HL-60/S4 (cell line): Measurements from ENCODE around the gene GIGYF1.
"Not testable (repeated sequence)": the region's sequence is repeated elsewhere in the genome, so short reads cannot be mapped to it uniquely, and the experiment has no call there.

Experiments
- in situ Hi-C: fragments of 300-500 bp; cut with MboI; formaldehyde crosslinking; loops from 2 replicates; pipeline ENCODE4 v1.14.3; 2022; ENCODE audit warnings: low sequenced_read_pairs

Gene GIGYF1

DNA sequence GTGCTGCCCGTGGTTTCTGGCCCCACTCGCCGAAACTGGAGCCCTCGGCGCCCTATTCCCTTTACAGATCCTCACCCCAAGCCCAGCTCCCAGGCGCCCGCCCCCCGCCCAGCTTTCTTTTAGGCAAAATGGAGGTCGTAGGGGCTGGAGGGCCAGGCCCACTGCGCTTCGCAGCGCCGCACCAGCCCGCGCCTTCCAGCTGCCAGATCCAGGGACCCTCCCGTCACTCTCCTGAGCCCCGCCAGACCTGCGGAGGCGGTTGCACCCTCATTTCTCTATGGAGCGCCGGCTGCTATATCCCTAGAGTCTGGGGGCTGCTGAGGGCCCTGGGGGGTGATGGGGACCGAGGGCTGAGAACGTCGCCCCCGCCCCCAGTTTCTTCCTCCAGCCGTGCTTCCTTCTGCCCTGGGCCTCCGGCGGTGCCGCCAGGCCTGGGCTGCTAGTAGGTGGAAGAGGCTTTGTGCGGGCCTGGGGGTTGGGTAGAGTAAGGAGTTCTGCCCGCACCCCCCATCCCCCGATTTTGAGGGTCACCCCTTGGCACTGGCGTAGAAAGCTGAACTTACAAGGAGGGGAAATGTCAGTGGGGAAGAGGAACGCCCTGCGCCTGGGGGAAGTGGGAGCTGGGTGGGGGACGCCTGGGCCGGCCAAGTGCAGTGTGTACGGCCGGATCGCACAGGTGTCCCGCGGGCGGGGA, 19.5 kb downstream of the GIGYF1 start:
- in situ Hi-C loops: no loop called here

DNA sequence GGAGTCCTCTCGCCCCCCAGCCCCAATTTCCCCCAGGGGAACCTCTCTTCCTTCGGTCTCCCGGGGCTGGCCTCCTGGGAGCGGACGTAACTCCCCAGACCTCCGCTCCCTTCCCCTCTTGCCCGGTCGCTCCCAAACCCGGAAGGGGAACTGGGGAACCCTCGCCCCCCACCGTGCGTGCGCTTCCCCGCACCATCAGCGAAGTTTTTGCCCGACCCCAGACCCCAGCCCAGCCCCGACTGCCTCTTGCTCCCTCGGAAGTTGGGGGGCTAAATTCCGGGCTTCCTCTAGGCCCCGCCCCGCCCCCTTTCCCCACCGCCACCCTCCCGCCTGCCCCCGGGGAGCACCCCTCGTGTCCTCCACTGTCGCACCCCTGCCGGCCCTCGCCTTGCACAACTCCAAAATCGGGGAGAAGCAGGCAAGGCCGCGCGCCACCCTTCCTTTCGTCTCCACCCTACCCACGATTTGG, 20.1 kb downstream of the GIGYF1 start:
- in situ Hi-C loops: no loop called here

DNA sequence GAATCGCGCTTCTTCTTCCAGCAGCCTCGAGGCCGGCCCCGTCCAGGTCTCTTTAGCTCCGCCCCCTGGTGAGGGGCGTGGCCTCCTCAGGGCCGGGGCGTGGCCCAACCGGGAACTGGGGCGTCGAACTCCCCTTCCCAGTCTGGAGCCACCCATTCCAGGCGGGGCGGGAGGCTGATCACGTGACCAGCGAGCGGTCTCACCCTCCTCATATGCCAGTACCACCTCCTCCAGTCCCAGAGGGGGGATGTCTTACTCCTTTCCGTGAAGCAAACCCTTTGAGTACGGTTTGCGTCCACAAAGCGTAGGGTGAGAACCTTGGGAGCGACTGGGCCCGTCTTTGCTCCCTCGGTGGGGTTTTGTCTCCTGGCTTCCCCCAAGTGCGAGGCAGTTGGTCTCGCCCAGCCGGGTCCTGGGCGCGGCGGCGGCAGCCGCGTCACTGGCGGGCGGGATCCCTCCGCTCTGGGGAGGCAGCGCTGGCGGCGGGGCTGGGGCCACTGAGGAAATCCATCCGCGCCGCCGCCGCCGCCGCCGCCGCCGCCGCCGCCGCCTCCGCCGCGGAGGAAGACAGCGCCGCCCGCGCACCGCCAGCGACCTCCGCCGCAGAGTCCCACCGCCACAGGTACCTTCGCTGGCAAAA, 20.6 kb downstream of the GIGYF1 start, which contains the start of gene GNB2:
GNB2 (plus strand) TSS at position 439 of the 640 bp plus-strand sequence. CDS start 2,526 bp downstream, outside the sequence.
- in situ Hi-C loops: no loop called here

DNA sequence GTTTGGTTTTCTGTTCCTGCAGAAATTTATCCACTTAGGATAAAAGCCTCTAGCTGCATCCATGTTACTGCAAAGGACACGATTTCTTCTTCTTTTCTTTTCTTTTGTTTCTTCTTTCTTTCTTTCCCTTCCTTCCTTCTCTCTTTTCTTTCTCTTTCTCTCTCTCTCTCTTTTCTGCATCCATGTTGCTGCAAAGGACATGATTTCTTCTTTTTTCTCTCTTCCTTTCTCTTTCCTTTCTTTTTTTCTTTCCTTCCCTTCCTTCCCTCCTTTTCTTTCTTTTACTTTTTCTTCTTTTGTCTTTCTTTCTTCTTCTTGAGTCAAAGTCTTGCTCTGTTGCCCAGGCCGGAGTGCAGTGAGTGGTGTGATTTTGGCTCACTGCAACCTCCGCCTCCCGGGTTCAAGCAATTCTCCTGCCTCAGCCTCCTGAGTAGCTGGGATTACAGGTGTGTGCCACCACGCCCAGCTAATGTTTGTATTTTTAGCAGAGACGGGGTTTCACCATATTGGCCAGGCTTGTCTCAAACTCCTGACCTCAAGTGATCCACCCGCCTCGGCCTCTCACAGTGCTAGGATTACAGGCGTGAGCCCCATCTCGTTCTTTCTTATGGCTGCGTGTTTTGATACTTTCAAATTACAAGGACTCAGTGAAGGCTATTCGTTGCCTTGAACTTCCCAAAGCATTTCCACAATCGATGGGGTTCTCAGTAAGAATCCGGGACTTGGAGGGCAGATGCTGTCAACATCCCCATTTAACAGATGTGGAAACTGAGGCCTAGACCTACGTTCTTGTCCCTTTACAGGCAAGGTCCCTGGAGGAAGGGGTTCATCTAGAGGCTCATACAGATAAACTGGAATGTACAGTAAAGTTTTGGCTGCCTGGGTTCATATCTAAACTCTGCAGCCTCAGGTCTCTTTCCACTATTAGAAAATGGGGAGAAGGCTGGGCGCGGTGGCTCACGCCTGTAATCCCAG, 22.4 kb downstream of the GIGYF1 start:
- in situ Hi-C loops: no loop called here

DNA sequence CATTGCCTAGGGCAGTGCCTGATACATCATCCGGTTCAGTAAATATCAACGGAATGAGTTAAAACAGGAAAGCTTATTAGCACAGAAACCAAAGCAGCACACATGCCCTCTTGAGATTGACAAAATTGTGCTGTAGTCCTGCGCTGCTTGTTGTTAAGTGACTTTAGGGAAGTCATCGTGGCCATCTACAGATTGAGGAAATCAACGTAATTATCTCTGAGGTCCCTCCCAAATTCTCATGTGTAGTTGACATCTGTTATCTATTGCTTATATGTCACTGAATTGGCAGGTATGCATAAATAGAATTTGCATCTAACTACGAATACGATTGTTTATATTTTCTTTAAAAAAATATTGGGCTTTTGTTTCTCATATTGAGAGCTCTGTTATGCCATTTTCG, 24.0 kb downstream of the GIGYF1 start:
- in situ Hi-C loops: no loop called here

DNA sequence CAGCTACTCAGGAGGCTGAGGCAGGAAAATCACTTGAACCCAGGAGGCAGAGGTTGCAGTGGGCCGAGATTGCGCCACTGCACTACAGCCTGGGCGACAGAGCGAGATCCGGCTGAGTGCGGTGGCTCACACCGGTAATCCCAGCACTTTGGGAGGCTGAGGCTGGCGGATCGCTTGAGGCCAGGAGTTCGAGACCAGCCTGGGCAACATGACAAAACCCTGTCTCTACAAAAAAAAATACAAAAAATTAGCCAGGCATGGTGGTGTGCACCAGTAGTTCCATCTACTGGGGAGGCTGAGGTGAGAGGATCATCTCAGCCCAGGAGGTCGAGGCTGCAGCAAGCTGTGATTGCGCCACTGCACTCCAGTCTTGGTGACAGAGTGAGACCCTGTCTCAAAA, 24.9 kb downstream of the GIGYF1 start:
- in situ Hi-C loops: not testable (repeated sequence)

DNA sequence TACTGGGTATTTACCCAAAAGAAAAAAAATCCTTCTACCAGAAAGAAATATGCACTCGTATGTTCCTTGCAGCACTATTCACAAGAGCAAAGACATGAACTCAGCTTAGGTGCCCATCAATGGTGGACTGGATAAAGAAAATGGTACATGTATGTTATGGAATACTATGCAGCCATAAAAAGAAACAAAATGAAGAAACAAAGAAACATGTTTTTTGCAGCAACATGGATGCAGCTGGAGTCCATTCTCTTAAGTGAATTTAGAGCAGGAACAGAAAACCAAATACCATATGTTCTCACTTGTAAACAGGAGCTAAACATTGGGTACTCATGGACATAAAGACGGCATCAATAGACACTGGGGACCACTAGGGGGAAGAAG, 26.0 kb downstream of the GIGYF1 start:
- in situ Hi-C loops: no loop called here

DNA sequence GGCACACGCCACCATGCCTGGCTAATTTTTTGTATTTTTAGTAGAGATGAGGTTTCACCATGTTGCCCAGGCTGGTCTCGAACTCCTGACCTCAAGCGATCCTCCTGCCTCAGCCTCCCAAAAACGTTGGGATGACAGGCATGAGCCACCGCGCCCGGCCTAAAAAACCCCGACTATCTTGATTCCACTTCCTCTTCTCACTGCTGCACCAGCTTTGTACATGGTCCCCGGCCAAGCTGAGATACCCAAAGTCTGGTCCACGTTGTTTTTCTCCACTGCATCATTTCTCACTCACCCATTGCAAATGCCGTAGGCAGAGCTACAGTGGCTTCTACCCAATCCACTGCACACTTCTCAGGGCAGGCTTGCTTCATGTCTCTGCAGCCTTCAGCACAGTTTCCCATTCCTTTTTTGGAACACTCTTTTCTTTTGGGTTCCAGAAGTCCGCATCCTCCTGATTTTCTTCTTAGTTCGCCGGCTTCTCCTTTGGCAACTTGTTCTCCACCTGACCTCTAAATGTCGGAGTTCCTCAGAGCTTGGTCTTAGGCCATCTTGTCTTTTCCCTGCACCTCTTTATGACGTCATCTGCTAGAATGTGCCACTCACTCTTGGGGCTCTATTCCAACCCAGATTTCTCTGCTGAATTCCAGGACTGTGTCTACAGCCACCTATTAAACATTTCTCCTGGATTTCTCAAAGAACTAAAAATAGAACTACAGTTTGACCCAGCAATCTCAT, 26.6 kb downstream of the GIGYF1 start:
- in situ Hi-C loops: no loop called here

DNA sequence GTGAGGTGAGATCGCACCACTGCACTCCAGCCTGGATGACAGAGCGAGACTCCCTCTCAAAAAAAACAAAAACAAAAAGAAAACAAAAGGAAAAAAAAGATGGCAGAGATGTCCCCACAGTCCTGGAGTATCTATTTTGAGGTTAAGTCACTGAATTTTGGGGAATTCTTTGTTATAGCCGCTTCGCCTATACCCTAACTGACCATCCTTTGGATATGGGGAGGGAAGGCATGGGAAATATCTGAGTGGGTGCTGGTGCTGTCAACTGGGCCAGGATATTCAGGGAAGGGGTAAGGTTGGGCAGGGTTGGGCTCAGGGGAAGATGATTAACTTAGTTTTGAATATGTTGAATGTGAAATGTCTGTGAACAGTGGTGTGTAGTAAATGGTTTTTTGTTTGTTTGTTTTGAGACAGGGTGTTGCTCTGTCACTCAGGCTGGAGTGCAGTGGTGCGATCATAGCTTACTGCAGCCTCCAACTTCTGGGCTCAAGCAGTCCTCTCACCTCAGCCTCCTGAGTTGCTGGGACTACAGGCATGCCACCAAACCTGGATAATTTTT, 28.8 kb downstream of the GIGYF1 start:
- in situ Hi-C loops: no loop called here

DNA sequence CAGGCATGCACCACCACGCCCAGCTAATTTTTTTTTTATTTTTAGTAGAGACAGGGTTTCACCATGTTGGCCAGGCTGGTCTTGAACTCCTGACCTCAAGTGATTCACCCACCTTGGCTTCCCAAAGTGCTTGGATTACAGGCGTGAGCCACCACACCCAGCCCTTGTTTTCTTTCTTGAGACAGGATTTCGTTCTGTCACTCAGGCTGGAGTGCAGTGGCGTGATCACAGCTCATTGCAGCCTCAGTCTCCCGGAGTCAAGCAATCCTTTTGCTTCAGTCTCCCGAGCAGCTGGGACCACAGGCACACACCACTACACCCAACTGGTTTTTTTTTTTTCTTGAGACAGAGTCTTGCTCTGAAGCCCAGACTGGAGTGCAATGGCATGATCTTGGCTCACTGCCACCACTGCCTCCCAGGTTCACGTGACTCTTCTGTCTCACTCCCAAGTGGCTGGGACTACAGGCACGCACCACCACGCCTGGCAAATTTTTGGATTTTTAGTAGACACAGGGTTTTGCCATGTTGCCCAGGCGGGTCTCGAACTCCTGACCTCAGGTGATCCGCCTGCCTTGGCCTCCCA, 31.8 kb downstream of the GIGYF1 start:
- in situ Hi-C loops: not testable (repeated sequence)

DNA sequence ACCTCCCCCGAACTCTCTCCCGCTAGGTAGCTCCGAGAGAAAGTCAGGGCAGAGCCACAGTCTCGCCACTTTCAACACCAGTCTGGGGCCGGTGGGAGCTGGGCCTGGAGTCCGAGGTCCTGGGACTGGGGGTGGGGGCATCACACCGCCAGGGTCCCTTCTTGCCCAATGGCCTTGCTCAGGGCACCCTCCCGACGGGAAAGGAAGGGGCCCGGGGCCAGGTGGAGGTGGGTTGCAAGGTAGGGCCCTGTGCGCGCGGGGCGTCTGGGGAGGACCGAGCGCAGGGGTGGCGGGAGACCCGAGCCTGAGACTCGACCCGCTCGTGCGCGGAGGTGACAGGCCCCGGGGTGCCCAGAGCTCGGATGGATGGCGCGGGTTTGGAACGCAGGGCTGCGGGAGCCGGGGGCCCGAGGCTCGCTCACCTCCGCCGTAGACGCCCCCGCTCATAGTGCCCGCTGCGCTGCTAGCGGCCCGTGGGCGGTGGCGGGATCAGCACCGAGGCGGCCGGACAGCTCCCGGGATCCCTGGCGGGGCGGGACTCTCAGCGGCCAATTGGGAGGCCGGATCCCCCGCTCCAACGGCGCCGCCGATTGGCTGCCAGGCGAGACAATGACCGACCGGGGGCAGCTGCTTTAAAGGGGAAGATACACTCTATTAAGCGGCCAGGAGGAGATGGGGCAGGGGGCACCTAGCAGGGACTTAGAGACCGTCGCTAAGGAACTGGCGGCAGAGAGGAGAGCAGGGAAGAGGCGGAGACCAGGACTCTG, 38.0 kb downstream of the GIGYF1 start, which contains the start of gene ACTL6B:
ACTL6B (minus strand) TSS at position 541 of the 767 bp plus-strand sequence; CDS start at position 447, 94 bp downstream.
- in situ Hi-C loops: no loop called here

DNA sequence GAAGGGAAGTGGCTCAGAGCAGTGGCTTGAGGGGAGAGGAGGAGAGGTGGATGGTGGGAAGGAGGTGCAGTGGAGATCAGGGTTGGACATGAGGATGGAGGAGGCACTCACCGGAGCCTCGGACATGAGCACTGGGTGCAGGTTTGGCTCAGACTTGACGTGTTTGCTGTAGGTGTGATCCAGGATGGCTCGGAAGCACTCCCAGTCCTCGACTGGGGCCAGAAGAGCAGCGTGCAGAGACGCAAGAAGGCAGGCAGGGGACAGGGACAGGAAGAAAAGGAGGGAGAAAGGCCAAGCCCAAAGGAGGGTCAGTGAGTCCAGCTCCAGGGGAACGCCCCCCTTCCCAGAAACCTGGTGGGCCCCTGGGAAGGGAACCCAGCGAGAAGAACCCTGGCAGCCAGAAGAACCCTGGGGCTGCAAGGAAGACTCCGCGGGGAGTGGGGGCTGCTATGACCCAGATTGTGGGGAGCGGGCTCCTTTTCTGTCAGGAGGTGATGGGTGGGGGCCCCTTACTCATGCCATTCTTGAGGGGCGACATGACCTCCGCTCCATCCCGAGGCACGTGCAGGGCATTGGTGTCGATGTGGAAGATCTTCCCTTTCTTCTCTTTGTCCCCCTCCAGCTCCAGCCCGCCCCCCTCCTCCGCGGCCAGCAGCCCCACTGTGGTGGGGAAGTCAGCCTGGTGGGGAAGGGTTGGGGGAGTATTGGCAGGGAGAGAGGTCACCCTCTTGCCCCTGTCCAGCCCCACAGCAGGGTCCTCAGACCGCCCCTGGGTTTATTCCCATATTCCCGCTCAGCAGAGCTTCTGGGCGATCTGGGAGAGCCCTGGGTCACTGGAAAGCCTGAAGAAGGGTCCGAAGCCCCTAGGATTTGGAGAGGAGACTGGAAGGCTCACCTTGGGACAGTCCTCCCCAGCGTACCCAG, 38.9 kb downstream of the GIGYF1 start:
- in situ Hi-C loops: no loop called here

DNA sequence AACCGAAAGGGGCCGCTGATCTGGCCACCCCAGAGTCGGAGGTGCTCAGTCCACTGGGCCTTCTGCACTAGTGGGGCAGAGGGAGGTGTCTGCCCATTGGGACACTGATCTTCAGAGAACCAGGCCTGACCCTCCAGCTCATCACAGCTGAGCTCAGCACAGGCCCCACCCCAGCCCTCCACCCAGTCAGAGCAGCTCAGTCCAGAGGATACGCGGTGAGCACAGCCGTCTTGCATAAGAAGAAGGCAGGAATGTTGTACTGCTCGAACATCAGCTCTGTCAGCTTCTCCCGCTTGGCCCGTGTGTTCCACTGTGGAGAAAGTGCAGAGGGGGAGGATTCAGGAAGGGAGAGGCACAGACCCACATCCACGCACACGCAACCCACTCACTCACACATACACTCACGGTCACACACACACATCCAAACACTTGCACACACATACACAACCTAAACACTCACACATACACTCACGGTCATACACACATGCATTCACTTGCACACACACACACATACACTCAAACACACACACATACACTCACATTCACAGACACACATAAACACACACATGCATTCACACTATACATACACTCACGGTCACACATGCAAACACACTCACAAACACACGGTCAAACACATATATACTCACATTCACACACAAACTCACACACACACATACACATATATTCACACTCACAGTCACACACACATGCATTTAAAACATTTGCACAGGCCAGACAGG, 44.1 kb downstream of the GIGYF1 start:
- in situ Hi-C loops: no loop called here

DNA sequence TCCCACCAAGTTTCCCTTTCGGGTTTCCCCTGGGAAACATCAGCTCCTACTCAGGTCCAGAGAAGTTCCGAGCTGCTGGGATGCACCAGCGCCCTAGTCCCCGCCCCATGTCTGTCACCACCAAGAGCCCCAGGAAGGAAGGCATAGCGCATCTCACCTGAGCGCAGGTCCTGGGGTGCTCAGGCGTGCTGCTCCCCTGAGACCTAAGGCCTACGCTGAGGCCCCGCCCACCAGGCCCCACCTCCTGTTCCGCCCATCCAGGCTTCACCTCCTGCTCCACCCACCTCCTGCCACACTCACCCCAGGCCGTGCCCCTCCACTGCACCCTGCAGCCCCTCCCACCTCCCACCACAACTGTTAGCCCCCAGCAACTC, 51.5 kb downstream of the GIGYF1 start:
- in situ Hi-C loops: no loop called here

DNA sequence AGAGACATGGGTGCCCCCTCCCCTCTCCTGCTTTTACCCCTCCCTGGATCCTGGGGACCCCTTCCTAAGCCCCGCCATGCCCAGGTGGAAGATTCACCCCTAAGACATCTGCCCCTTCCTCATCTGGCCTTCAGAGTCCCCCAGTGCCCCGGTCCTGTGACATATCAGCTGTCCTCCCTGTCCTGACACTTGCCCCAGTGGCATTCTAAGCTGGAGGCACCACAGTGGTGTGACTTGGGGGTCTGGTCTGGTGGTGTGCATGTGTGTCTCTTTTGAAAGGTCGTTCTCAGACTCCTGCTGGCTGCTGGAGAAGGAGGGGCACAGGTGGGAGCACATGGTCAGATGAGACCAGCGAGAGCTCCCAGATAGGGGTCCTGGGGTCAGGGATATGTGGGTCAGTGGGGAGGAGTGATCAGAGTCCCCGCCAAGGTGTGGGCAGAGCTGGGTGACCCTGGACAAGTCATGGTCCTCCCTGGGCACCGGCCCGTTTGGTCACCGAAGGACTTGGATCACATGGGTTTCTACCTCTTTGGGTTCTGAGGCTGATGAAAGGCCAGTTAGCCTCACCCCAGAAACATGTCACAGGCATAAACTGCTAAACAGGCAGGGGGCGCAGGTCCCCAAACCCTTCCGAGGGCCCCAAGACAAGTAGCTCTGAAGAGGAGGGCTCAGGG, 52.1 kb downstream of the GIGYF1 start:
- in situ Hi-C loops: no loop called here

DNA sequence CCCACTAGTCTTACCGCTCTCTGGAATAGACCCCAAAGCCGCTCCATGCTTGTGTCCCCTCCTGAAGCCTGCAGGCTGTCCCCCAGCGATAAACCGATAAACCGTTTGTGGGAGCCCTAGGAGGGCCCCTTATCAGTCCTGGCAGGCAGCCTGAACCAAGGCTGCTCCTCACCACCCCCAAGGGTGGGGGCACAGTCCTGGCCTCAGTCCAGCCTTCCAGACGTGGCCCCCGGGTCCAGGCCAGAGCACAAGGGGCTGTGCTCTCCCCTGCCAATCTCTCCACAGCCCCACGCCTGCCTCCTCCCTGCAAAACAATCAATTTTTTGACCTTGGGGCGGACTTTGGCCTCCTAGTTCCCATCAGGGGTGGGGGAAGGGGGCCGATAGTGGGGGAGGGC, 52.6 kb downstream of the GIGYF1 start, which contains the start of gene TFR2:
TFR2 (minus strand) TSS at position 90 of the 397 bp plus-strand sequence; CDS start at position 47, 43 bp downstream.
- in situ Hi-C loops: no loop called here
